GM21515 (cell line): ENCODE results near the gene USP2.

Experiments used
- ATAC-seq: cut with Tn5 transposase; IDR thresholded peaks from one replicate; pipeline ENCODE4 v1.9.1; 2021; ENCODE audit not compliant: unreplicated experiment

Gene USP2, protein sequence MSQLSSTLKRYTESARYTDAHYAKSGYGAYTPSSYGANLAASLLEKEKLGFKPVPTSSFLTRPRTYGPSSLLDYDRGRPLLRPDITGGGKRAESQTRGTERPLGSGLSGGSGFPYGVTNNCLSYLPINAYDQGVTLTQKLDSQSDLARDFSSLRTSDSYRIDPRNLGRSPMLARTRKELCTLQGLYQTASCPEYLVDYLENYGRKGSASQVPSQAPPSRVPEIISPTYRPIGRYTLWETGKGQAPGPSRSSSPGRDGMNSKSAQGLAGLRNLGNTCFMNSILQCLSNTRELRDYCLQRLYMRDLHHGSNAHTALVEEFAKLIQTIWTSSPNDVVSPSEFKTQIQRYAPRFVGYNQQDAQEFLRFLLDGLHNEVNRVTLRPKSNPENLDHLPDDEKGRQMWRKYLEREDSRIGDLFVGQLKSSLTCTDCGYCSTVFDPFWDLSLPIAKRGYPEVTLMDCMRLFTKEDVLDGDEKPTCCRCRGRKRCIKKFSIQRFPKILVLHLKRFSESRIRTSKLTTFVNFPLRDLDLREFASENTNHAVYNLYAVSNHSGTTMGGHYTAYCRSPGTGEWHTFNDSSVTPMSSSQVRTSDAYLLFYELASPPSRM

DNA sequence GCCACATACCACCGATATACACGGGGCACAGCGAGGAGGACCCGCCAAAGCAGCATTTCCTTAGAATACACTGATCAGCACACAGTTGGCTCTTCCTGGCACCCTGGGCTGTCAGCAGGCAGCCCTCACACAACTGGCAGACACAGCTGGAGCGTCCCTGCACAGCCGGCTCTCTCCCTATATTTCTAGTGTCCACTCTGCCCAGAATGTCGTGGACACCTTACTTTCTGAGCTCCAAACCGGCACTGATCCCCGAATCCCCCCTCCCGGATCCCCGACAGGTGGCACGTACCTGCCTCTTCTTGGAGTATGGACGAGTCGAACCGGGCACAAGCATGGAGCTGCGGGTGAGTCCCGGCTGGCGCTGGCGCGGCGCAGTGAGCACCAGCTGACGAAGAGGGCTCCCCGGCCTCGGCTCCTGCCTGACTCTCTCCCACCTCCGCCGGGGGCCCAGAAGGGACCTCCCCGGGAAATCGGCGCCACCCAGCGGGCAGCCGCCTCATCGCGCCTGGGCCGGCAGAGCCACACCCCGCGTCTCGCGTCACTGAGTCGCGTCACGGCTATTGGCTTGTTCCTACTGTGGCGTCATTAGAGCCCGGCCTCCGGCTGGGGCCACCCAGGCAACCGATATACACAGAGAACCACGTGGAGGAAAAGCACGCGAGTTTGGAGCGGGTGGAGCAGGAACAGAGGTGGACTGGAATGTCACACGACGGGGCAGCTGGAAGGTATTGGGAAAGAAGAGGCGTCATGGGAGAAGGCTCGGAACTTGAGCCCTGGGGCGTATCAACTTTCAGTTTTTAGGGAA lies at the start of gene USP2:
Gene USP2, minus strand, starts transcription at position 510 of the 808 bp plus-strand sequence. CDS start 8,210 bp downstream, outside the sequence.
- peak; percentile 98 for ATAC-seq

DNA sequence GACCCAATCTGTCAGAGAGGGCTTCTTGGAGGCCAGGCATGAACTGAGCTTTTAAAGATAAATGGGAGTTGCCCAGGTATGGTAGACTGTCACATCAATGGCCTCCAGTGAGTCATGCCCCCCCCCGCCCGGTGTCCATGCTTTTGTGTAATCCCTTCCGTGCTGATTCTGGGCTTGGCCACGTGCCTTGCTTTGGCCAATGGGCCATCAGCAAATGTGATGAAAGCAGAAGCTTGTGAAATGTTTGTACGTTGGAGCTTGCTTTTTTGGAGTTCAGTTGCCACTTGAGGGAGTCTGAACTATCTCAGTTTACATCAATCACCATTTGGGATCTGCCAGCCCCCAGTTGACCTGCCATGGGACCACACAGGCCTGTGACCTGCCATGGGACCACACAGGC lies 45.8 kb upstream of the USP2 start:
- no peak for ATAC-seq

DNA sequence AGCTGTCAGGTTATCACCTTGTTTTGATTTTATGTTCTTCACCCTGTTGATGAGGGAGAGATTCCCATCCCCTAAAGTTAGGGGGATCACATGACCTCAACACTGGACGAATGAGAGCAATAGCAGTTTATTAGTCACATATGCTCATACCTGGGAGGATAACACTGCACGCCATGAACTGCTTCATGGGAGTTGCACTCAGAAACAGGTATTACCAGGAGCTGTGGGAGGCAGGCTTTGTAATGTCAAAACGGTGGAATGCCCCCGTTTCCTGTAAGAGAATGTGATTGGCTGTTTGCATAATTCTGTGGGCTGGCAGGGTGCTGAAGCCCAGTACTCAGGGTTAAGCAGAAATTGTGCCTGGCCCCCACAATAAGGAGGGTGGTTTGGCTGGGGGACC lies 44.7 kb upstream of the USP2 start:
- ATAC-seq, result no peak

DNA sequence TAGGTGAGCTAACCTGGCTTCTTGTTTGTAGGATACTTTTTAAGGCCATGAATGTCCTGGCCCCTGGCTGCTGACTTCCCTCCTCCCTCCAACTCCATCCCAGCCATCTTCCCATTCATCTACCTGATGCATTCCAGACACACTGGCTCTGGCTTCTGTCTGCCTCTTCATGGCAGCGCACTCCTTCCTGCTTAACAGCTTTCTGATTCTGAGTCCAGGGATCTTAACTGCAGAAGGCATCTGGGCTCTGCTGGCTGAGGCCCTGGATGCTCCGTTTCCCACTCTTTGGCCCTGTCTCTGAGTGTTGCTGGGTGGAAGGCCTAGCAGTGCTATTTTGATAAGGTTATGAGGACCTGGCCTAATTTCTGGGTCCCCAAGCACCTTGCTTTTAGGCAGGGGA lies 43.3 kb upstream of the USP2 start:
- no peak for ATAC-seq

DNA sequence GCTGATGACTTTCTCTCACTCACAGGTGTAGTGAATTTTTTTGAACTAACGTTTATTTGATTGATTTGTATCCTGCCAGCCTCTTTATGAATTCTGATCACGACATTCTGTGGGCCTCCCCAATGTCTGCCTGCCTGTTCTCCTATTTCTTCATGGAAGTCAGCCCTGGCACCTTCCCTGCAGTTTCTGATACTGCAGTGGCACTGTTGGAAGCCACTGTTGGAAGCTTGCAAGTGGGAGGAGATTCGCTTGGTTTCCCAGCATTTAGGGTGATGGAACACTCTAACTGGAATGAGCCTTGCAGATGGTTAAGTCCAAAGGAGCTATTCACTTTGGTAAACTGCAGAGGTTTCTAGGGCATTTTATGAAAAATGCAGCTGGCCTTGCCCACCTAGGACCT lies 42.8 kb upstream of the USP2 start:
- no peak for ATAC-seq

DNA sequence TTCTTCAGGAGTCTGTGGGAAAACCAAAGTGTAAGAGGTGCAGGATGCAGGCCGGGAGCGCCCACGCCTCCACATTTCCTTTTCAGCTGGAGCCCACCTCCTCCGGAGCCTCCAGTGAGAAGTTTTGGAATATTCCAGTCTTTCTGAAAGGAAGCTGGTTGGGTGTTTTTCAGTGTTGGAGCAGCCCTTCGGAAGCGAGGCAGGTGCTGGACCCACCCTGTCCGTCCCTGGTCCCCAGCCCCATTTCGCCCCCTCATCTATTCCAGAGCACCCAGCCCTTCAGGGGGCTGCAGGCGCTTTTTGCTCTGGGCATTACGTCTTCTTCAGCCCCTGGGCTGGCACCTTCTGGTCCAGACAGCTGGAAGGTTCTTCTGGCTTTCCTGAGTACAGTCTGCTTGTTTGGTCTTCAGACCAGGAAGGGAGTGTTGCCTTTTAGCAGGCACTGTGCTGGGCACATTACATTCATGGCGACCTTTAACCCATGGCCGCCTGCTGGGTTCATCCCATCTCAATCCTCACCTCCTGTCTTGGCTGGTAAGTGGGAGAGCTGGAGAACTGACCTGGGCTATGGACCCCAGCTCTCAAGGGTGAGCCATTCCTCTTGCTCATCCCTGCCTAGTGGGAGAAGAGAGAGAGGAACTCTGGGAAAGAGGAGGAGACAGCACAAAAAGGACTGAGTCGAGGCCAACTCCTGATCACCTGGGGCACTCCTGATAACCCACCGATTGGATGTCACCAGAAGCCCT lies 42.2 kb upstream of the USP2 start:
- no peak for ATAC-seq

DNA sequence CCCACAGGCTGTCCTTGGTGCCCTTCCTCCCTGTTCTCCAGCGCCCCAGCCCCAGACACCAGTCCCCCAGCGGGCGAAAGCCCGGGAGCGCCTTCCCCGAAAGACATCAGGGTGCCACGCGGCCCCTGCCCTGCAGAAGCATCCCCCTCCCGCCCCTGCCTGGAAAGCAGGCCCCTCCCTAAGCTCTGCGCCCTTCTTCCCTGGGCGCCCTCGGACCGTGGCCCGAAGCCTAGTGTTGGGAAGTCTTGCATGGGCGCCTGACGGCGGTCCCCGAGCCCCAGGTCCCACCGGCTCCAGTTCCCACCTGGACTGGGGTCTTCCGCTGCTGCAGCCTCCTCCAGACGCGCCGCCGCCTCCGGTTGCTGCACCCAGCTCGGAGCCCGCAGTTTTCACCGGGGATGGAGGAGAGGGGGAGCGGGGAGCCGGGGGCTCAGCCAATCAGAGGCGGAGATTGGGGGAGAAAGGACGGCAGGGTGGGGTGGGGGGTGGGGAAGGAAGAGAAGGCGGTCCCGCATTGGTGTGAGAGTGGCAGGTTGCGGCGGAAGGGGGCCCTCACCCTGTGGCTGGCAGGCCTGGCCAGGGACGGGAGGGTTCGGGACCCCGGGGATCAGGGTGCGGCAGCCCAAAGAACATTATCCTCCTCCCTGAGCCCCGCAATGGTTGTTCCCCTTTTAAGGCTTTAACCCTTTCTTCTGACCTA lies 41.5 kb upstream of the USP2 start, which contains the start of gene THY1:
Gene THY1, minus strand, starts transcription at position 364 of the 700 bp plus-strand sequence. CDS start 2,267 bp downstream, outside the sequence.
- no peak for ATAC-seq

DNA sequence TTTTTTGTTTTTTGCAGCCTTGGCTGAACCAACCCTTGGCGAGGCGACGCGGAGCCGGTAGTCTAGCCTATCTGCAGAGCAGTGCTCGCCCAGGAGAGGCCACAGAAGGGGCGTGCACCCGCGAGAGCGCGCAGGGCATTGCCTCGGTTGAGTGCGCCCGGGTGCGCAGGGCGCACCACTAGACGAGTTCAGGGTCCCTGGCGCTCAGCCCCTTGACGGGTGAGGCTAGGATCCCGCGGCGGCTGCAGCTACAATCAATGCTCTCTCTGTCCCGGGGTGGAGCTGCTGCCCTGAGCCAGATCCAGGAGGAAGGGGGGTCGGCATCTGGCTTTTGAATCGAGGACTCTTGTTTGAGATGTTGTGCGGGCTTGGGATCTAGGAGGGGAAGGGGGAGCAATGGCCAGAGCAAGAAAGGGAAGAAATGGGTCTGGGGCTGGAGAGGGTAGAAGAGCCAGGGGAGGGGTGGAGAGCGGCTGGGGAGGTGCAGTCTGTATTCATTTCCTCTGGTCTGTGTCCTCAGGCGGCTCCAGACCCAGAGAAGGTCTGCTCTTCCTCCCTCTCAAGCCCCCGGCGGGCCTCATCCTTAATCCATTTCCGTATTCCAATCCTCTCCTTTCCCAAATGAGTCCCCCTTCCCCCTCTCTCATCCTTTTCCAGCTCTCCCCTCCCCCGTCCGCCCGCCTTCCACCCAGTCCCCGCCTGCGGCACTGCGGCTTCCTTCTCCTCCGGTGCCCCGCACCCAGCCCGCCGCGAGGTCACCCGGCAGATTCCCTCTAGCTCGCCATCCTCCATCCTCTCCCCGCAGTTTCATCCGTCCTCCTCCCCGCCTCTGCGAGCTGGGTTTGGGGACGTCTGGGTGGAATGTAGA lies 40.7 kb upstream of the USP2 start:
- no peak for ATAC-seq

DNA sequence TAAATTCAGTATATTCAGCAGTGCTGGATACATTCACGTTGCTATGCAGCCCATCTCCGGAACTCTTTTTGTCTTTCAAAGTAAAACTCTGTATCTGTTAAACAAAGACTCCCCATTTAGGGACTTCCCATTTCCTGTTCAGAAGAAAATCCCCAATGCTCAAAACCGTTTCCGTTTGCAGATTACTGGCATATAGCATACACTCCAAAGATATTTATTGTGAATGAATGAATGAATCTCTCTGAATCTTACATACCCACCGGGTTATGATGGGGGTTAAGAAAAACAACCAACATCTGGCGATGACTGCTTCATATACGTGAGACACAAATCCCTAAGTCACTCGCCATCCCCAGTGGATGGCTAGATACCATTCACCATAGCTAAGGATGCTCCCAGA lies 39.9 kb upstream of the USP2 start:
- ATAC-seq, result no peak

DNA sequence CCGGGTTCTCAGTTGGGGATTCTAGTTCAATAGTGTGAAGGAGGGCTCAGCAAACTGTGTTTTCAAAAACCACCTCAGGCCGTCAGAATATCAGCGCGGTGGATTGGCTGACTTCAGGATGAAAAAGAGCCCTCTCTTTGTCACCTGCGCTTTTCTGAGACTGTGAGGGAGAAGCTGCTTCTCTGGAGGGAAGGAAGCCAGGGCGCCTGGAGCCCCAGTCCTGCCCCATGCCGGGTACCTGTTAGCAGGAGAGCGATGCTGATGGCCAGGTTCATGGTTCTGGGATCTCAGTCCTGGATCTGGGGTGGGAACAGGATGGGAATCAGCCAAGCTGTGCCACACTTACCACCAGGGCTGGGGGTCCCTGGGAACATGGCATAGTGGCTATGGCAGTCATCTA lies 39.1 kb upstream of the USP2 start:
- no peak for ATAC-seq

DNA sequence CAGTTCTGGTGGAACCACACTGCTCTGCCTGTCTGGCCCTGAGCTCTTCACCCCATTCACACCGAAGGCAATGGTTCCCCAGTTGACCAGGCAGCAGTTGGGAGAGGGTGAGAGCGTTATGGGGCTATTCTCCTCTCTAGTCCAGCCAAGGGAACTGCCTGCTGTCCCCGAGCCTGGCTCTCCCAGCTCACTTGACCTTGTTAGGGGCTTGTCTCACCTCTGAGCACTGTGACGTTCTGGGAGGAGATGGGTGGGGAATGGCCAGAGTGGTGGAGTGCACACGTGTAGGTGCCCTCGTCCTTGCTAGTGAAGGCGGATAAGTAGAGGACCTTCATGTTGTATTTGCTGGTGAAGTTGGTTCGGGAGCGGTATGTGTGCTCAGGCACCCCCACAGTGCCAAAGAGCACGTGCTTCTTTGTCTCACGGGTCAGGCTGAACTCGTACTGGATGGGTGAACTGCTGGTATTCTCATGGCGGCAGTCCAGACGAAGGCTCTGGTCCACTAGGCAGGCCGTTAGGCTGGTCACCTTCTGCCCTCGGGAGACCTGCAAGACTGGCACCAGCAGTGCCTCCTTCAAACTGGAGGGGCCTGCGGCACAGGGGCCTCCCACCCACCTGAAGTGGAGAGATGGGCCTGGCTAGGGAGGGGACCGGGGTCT lies 38.5 kb upstream of the USP2 start:
- ATAC-seq, result no peak

DNA sequence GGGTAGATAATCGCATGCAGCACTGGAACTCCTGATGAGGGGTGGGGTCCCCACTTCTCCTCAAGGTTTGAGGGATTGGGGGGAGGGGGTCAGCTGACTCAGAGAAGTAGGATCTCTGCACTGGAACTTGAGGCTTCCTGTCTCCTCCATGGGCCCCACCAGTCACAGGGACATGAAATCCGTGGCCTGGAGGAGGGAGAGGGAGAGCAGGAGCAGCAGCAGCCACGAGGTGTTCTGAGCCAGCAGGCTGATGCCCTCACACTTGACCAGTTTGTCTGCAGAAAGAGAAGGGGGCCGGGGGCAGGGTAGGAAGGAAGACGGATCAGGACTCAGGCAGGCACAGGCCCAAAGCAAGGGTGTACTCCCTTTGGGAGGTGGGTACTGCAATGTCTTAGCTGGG lies 37.8 kb upstream of the USP2 start:
- no peak for ATAC-seq

DNA sequence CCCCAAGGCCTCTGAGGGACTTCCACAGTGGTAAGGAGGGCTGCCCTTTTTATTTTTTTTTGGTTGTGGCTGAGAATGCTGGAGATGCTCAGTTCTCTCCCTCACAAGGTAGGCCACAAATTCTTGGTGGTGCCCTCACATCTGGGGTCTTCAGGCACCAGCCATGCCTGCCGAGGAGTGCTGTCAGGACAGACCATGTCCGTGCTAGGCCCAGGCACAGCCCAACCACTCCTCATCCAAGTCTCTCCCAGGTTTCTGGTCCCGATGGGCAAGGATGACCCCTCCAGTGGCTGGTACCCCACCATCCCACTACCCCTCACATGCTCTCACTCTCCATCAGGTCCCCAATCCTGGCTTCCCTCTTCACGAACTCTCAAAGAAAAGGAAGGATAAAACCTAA lies 37.3 kb upstream of the USP2 start:
- ATAC-seq, result no peak

DNA sequence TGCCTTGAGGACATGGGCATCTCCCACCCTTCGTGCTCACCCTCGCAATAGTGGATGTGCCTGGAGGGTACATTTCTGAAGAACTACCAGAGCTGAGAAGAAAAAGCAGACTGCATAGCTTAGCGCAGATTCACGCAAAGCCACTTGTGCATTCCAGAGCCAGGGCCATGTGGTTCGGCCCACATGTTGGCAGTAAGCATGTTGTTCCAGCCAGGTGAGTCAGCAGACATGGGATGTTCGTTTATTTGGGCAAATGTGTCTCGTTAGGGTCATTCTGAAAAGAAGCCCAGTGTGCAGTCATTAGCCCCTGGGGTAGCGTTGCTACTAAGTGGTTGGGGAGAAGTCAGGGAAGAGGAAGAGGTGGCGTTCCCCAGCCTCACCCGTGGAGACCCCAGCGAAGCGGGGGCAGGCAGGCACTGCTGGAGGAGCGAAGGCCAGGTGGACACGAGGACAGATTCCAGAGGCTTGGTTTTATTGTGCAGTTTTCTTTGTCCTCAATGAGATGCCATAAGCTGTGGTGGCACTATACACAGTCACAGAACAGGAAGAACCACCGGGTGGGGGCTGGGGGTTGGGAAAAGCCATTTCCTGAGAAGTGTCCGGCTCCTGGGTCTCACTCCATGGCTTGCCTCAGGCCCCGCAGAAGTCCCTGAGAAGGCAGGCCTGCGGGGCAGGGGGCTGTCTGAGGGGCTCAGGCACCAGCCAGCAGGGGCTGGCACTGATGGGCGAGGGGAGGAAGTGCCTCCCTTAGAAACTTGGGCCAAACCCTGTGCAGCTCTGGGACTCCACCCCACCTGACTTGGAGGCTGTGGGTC lies 36.4 kb upstream of the USP2 start:
- no peak for ATAC-seq

DNA sequence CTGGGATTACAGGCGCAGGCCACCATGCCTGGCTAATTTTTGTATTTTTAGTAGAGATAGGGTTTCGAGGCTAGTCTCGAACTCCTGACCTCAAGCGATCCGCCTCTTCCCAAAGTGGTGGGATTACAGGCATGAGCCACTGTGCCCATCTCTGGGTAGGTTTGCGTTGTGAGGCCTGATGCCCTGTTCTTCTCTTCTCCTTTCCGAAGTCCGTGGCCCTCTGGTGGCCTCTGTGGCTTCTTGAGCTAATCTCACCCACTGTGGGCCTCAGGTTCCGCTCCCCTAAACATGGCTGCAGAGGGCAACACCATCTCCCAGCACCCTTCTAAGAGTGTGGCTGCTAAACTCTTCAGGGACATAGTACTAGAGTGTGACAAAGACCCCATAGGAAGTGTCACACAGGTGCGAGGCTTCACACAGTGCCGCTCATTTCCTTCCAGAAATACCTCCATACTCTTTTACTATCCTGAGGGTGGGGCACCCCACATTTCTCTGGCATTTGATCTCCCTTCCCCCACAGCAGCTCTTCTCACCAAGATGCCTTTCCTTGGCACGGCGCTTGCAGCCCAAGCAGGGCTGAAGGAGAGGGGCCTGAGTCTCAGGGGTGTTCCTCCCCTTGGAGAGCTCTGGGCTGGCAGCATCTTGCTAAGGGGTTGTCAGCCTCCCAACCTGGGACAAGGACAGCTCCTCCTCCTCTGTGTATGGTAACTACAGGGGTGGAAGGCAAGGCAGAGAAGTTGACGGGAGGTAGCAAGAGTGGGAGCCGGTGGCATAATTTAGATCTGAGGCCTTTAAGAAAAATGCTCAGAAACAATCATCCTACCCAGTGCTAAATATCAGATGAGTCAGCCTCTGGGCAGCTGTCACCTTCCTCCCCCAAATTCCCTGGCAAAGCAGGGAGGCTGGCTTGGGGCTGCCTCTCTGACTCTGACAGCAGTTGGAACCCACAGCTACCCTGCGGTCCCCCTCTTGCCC lies 35.4 kb upstream of the USP2 start:
- no peak for ATAC-seq

DNA sequence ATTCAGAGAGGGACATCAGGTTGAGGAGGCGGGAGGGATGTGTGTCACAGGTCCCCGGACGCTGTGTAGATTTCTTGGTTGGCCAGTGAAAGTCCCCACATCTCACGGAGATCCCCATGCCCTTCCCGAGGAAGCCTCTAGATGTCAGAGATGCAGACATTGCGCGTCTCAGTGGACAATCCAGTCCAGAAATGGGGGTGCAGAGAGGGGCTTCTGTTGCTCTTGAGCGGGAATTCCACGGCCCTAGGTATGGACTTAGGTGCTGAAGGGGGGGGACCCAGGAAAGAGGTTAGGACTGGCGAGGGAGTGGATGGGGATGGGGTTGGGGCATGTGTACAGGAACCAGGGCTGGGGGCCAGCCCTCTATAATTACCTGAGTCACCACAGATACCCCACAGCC lies 34.5 kb upstream of the USP2 start:
- ATAC-seq, result no peak

DNA sequence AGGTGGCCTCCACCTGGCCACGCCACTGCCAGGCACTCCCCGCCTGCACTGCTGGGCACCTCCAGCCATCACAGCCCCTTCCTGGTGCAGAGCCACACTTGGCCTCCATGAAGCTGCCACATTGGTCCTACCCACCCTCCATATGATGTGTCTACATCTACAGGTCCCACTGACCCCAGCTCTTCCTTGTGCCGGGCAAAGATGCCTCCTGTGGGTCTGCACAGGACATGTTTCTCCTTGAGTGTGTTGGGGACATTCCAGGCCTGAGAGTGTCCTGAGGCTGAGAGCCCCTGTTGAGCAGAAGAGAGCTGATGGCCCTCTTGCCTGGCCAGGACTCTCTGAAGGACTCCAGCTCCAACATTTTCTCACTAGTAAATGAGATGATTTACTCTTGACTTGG lies 34.0 kb upstream of the USP2 start:
- no peak for ATAC-seq
